Endothelial cell of umbilical vein (primary cell): Measurements from ENCODE around the gene EID2B. TPM values are rescaled to one million over a fixed set of nuclear protein-coding genes. Genes with fewer than 3 reads are reported as not detected.

Source experiments
- BruUV-seq: library from RNA; stranded (reverse); fragments of 400-500 nt; replicated peaks from 2 replicates; lab custom pipeline; 2021; lab: Mats Ljungman, UMichigan
- CTCF ChIA-PET: fragments of 300-600, 350-600 bp; sonication (Branson Sonifier 250); formaldehyde crosslinking; loops from one replicate; lab custom pipeline; 2021; ENCODE audit warnings: antibody characterized with exemption, inconsistent platforms; lab: Charles Lee
- POLR2A ChIA-PET: fragments of 300-600, 350-600 bp; sonication (Branson Sonifier 250); formaldehyde crosslinking; loops from one replicate; lab custom pipeline; 2021; ENCODE audit warnings: antibody characterized with exemption, inconsistent platforms; lab: Charles Lee
- DNase-seq: peaks from one replicate; pipeline ENCODE4 v3.0.0-alpha.2; 2011; ENCODE audit warnings: low read depth, low spot score
- FAIRE-seq: peaks from 2 replicates; lab custom pipeline; 2011; peaks lifted over from hg19 to GRCh38; lab: Jason Lieb, UNC
- H2AFZ ChIP-seq: 2 replicates; pipeline ENCODE4 v1.6.0; 2012; ENCODE audit warnings: low read depth, low read length, control low read depth, inconsistent platforms
- H3K27ac ChIP-seq: 2 replicates; pipeline ENCODE4 v1.5.1; 2011; ENCODE audit warnings: low read depth, mild to moderate bottlenecking, control low read depth, low read length, moderate library complexity; ENCODE audit not compliant: insufficient read depth
- H3K27me3 ChIP-seq, 2 experiments: 2 replicates each; pipeline versions ENCODE4 v1.6.0 to v1.6.1; 2011; ENCODE audit warnings: low read length in 2 of 2, mixed read lengths in 1 of 2; ENCODE audit not compliant: control insufficient read depth in 2 of 2, insufficient read depth in 2 of 2
- H3K36me3 ChIP-seq, 2 experiments: 2 replicates in 1 of 2; 3 replicates in 1 of 2; pipeline ENCODE4 v1.5.1; 2011; ENCODE audit warnings: low read length in 2 of 2, mild to moderate bottlenecking in 1 of 2, moderate library complexity in 1 of 2; ENCODE audit not compliant: control insufficient read depth in 2 of 2, insufficient read depth in 2 of 2; ENCODE audit errors: extremely low read depth in 1 of 2
- H3K4me1 ChIP-seq: 3 replicates; pipeline ENCODE4 v1.5.1; 2011; ENCODE audit warnings: mild to moderate bottlenecking, low read length; ENCODE audit not compliant: control insufficient read depth, insufficient read depth; ENCODE audit errors: extremely low read depth
- H3K4me2 ChIP-seq: 2 replicates; pipeline ENCODE4 v1.6.1; 2011; ENCODE audit warnings: low read length, control low read depth, mixed read lengths; ENCODE audit not compliant: insufficient read depth
- H3K4me3 ChIP-seq, 3 experiments: fragments of 200-600 bp in 1 of 3; sonication (generic), shearing (Covaris generic) in 1 of 3; replicated peaks in 1 of 3; 2 replicates each; pipeline ENCODE4 v1.5.1; 2011 to 2016; ENCODE audit warnings: control low read depth in 3 of 3, low read length in 3 of 3, mild to moderate bottlenecking in 2 of 3, inconsistent platforms in 1 of 3, low read depth in 1 of 3, moderate library complexity in 1 of 3; ENCODE audit not compliant: insufficient read depth in 1 of 3
- H3K79me2 ChIP-seq: 2 replicates; pipeline ENCODE4 v1.6.0; 2012; ENCODE audit warnings: low read length, inconsistent platforms; ENCODE audit not compliant: control insufficient read depth, insufficient read depth
- H3K9ac ChIP-seq: replicated peaks from 2 replicates; pipeline ENCODE3; 2011; ENCODE audit warnings: low read length, control low read depth; ENCODE audit not compliant: insufficient read depth; ENCODE audit errors: extremely low read depth
- H3K9me1 ChIP-seq: replicated peaks from 3 replicates; pipeline ENCODE4 v1.6.0; 2011; ENCODE audit warnings: mild to moderate bottlenecking, low read length; ENCODE audit not compliant: control insufficient read depth, insufficient read depth; ENCODE audit errors: extremely low read depth
- H3K9me3 ChIP-seq: replicated peaks from 2 replicates; pipeline ENCODE4 v1.5.1; 2012; ENCODE audit warnings: low read length, inconsistent platforms; ENCODE audit not compliant: control insufficient read depth, insufficient read depth
- H4K20me1 ChIP-seq: replicated peaks from 2 replicates; pipeline ENCODE3; 2011; ENCODE audit warnings: mild to moderate bottlenecking, low read length; ENCODE audit not compliant: control insufficient read depth, insufficient read depth; ENCODE audit errors: extremely low read depth
- CTCF ChIP-seq, 2 donors: IDR thresholded peaks; 1 replicate in 1 of 2; 2 replicates in 1 of 2; pipeline ENCODE4 v1.5.1; 2011; ENCODE audit warnings: low read length in 2 of 2, mild to moderate bottlenecking in 2 of 2, moderate library complexity in 2 of 2, control low read depth in 1 of 2, inconsistent platforms in 1 of 2, low read depth in 1 of 2; ENCODE audit not compliant: insufficient read depth in 1 of 2; ENCODE audit errors: extremely low read depth in 1 of 2
- EZH2 ChIP-seq: IDR thresholded peaks from 2 replicates; pipeline ENCODE4 v1.6.1; 2012; ENCODE audit warnings: borderline replicate concordance, low read depth, mild to moderate bottlenecking, moderate library complexity, low read length, inconsistent platforms; ENCODE audit not compliant: severe bottlenecking
- FOS ChIP-seq: IDR thresholded peaks from 2 replicates; pipeline ENCODE4 v1.6.1; 2011; ENCODE audit warnings: mild to moderate bottlenecking, low read length, moderate library complexity, borderline replicate concordance; ENCODE audit not compliant: insufficient read depth
- GATA2 ChIP-seq: IDR thresholded peaks from 2 replicates; pipeline ENCODE4 v1.7.0; 2011; ENCODE audit warnings: low read depth, mild to moderate bottlenecking, moderate library complexity, mixed read lengths, low read length; ENCODE audit not compliant: insufficient read length, insufficient read depth
- JUN ChIP-seq: IDR thresholded peaks from 2 replicates; pipeline ENCODE4 v1.6.1; 2011; ENCODE audit warnings: borderline replicate concordance, low read depth; ENCODE audit not compliant: insufficient read length, insufficient read depth
- MAX ChIP-seq: IDR thresholded peaks from 2 replicates; pipeline ENCODE4 v1.6.1; 2011; ENCODE audit not compliant: insufficient read depth, insufficient read length
- MYC ChIP-seq: IDR thresholded peaks from one replicate; pipeline ENCODE4 v1.6.1; 2011; ENCODE audit warnings: mild to moderate bottlenecking, low read depth, low read length
- POLR2A ChIP-seq: IDR thresholded peaks from 2 replicates; pipeline ENCODE4 v1.6.1; 2012; ENCODE audit warnings: low read depth, mild to moderate bottlenecking, control low read depth, low read length
- POLR2AphosphoS5 ChIP-seq: IDR thresholded peaks from 2 replicates; pipeline ENCODE4 v1.6.1; 2012; ENCODE audit warnings: low read depth, mild to moderate bottlenecking, control low read depth, low read length, moderate library complexity; ENCODE audit not compliant: insufficient read depth
- dilution Hi-C: fragments of 300-500 bp; cut with MboI; formaldehyde crosslinking; loops from one replicate; pipeline ENCODE4 v1.15.0; 2019; ENCODE audit warnings: low sequenced_read_pairs; ENCODE audit not compliant: extremely low pct_ligation_motif_present
- intact Hi-C: fragments of 100-400 bp; cut with micrococcal nuclease; formaldehyde crosslinking; loops from one replicate; pipeline ENCODE4 v1.10.0; 2022
- polyA plus RNA-seq, 4 experiments: library from polyadenylated mRNA; depleted of rRNA in 3 of 4; stranded (reverse) in 3 of 4; unstranded in 1 of 4; fragments of >200 nt; gene quantifications; 2 replicates each; pipeline versions ENCODE4 v1.2.1 to v1.2.3, GENCODE V29; 2011 to 2012; ENCODE audit warnings: missing spikeins in 1 of 4
- total RNA-seq: library from RNA; stranded (reverse); gene quantifications from 2 replicates; pipeline ENCODE4 v1.2.3, GENCODE V29; 2021

EID2B gene
- total and polyA plus RNA-seq, 2 donors (not counting 3 experiments of a cell fraction or from before 2014, with no cell fraction given), result 1.7 to 3.9 TPM

- H3K27ac ChIP-seq, result no peak overlapping the region
- no peaks in the 10 kb centered on the region for H3K9me3 ChIP-seq
- no TSS peak for BruUV-seq
- ChIA-PET CTCF (interaction anchor here (1.0 to 1.5 kb wide), 2 partner anchors 10 to 27 kb away, joined by 3 read pairs; no protein-coding TSS in a partner anchor), POLR2A (no interaction called here)
- H3K4me3 ChIP-seq, result no peak overlapping the region
- TF ChIP-seq POLR2AphosphoS5, result no peak
- TF ChIP-seq MYC, result no peak
- TF ChIP-seq FOS, result no peak
- no peaks in the 10 kb centered on the region for H3K4me1 ChIP-seq
- no peak overlapping the region for H2AFZ ChIP-seq
- H3K36me3 ChIP-seq, result no peaks in the 10 kb centered on the region
- no peak overlapping the region for H3K9ac ChIP-seq
- no peaks in the 10 kb centered on the region for H3K9me1 ChIP-seq
- H3K4me2 ChIP-seq, result no peak overlapping the region
- DNase-seq (no peak), FAIRE-seq (no peak)
- no peaks in the 10 kb centered on the region for H3K79me2 ChIP-seq
- dilution Hi-C loops, result no loop called here
- intact Hi-C loops, result no loop called here
- no peaks in the 10 kb centered on the region for H4K20me1 ChIP-seq
- no peaks in the 10 kb centered on the region for H3K27me3 ChIP-seq
Measured at GRCh38 chr19:39524495-39524894, 8.2 kb downstream of the EID2B start.

GRCh38 chr19:39520541-39521484 lies 11.8 kb downstream of the EID2B start:
- ChIA-PET POLR2A (no interaction called here), CTCF (interaction anchor here (0.7 to 1.8 kb wide), 4 partner anchors 12 to 46 kb away, joined by 3 to 7 read pairs (median 4); partner anchors contain the start of gene EID2B)
- dilution Hi-C loops, result no loop called here
- H3K27me3 ChIP-seq, result peaks cover 14 to 20% of the 10 kb centered on the region in 2 experiments
- intact Hi-C loops, result no loop called here
- no peak overlapping the region for H3K4me2 ChIP-seq
- H3K27ac ChIP-seq, result no peak overlapping the region
- FAIRE-seq (no peak), DNase-seq (no peak)
- no peaks in the 10 kb centered on the region for H4K20me1 ChIP-seq
- BruUV-seq, result no TSS peak
- H3K36me3 ChIP-seq, result no peaks in the 10 kb centered on the region
- TF ChIP-seq MYC, result no peak
- no peak for TF ChIP-seq CTCF (IDR thresholded peaks at IDR 0.05; ENCODE audit: extremely low read depth in 1 of 2, insufficient read depth in 1 of 2, low read depth in 1 of 2, low read length in 2 of 2)
- TF ChIP-seq MAX, result no peak
- TF ChIP-seq POLR2A, result no peak
- TF ChIP-seq GATA2, result no peak
- TF ChIP-seq POLR2AphosphoS5, result no peak
- no peak for TF ChIP-seq EZH2
- TF ChIP-seq FOS, result no peak
- TF ChIP-seq JUN, result no peak
- no peak overlapping the region for H2AFZ ChIP-seq
- no peak overlapping the region for H3K4me3 ChIP-seq
- H3K79me2 ChIP-seq, result no peaks in the 10 kb centered on the region
- no peaks in the 10 kb centered on the region for H3K4me1 ChIP-seq
- no peaks in the 10 kb centered on the region for H3K9me1 ChIP-seq
- no peak overlapping the region for H3K9ac ChIP-seq
- no peaks in the 10 kb centered on the region for H3K9me3 ChIP-seq
